HG02623 (cell line): ENCODE results near the gene SPEF2.
"Not testable (repeated sequence)": the region's sequence is repeated elsewhere in the genome, so short reads cannot be mapped to it uniquely, and the experiment has no call there.

Experiments
- ATAC-seq: cut with Tn5 transposase; IDR thresholded peaks from one replicate; pipeline ENCODE4 v1.9.1; 2021; ENCODE audit warnings: moderate library complexity; ENCODE audit not compliant: unreplicated experiment

SPEF2 gene

DNA sequence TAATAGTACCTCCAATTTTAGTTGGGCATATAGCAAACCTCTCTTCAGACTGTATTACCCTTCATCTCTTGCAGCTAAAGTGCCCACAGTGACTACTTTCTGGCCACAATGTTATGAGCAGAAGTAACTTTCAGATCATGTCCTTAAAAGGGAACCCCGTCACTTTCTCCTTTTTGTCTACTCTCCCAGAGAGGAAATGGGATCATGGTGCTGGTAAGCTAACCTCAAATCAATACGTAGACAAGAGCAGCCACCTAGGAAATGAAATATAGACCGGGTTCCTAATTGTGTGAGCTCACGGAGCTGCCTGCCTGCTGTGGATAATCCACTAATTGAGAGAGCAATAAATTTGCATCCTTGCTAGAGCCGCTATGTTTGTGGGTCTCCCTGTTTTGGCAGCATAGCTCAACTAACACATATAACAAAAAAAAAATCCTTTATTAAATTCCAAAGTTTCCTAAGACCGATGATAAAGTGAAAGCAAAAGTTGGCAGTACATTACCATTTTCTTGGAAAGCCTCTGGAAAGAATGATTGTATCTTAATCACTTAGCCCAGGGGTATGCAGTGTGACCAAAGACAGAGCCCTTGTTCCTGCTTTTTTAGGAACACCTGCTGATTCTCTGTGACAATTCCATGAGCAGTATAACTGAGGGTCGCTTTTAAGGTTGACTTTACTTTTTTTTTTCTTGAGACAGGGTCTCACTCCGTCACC, 233.5 kb downstream of the SPEF2 start:
- ATAC-seq = no peak

- no peak for ATAC-seq
Measured at GRCh38 chr5:35852084-35852734, 234.5 kb downstream of the SPEF2 start.

DNA sequence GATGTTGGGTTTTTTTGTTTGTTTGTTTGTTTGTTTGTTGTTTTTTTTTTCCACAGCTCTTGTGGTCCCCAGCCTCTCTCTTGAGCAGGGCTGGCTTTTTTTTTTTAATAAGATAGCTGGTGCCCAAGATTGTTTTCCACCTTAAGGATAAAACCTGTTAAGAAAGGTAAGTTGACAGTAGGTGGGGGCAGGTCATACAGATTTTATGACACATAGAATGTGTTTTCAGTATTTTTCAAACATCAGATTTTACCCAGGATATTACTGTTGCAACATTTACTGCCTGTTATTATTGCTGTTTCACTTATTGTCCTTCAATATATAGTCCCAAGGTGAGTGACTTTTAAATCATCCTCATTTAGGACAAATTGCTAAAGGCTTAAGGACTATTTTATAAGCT, 235.1 kb downstream of the SPEF2 start:
- no peak for ATAC-seq

- no peak for ATAC-seq
Measured at GRCh38 chr5:35853631-35854030, 236.0 kb downstream of the SPEF2 start.

DNA sequence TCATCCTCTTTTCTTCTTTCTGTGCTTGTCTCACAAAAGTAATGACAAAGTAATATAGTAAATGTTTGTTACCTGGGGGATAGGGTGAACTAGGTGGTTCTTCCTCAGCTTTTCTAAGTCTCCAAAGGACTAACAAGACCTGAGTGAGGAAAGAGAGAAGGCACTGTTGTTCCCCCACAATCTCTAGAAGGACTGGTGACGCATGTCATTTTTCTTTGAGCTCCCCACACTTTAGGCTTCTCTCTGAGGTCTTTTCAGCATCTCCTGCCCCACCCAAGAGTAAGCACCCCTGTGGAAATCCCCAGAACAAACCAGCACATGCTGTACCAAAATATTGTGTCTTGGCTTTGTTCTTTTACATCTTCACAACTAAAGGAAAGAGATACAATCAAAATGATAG, 236.6 kb downstream of the SPEF2 start:
- no peak for ATAC-seq

GRCh38 chr5:35855187-35855586, 237.5 kb downstream of the SPEF2 start:
- ATAC-seq = no peak

GRCh38 chr5:35856186-35856764, 238.6 kb downstream of the SPEF2 start:
- not testable (repeated sequence) for ATAC-seq

DNA sequence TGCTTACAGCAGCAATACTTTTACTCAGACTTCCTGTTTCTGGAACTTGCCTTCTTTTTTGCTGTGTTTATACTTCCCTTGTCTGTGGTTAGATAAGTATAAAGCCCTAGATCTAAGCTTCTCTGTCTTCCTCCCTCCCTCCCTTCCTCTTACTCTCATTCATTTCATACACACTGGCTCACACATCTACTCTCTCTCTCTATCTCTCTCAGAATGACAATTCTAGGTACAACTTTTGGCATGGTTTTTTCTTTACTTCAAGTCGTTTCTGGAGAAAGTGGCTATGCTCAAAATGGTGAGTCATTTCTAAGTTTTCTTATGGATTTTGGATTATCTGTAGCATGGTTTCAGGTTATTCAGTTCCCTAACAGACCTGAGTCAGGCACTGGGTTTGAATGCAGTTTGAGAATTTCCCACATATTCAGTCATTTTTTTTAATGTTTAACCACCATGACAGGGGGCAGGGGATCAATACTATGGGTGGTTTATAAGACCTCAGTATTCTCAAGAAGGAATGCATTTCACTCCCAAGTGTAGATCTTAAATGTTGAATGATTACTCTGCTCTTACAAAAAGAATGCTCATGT, 239.2 kb downstream of the SPEF2 start, which contains the start of gene IL7R:
IL7R (plus strand) TSS at position 127 of the 587 bp plus-strand sequence; CDS start at position 214, 87 bp downstream.
- no peak for ATAC-seq

- no peak for ATAC-seq
Measured at GRCh38 chr5:35857606-35858205, 240.0 kb downstream of the SPEF2 start.

GRCh38 chr5:35859101-35859661, 241.5 kb downstream of the SPEF2 start:
- no peak for ATAC-seq

- no peak for ATAC-seq
Measured at GRCh38 chr5:35860686-35861085, 243.0 kb downstream of the SPEF2 start.

GRCh38 chr5:35861718-35862117, 244.1 kb downstream of the SPEF2 start:
- ATAC-seq = no peak

GRCh38 chr5:35862126-35862525, 244.5 kb downstream of the SPEF2 start:
- no peak for ATAC-seq

DNA sequence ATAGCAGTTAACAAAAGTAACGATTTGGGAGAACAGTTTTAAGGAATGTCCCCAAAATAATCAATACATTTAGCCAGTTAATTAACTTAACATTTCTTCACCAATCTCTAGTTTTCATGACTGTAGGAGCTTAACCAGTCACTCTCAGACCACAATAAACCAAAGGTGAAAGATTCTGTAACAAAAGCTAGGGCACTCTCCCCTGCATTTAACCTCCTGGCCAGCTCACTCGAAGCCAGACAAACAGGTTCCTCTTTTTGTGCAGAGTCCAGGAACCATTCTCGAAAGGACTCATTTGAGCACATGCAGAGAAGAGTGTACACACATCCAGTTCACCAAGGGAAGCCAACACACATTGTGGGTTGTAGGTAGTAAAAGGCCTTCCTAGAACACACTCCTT, 245.5 kb downstream of the SPEF2 start:
- ATAC-seq = no peak
